ENCODE data around the gene UNC5A.
"Not testable (repeated sequence)": the region's sequence is repeated elsewhere in the genome, so short reads cannot be mapped to it uniquely, and the experiment has no call there.

UNC5A gene

DNA sequence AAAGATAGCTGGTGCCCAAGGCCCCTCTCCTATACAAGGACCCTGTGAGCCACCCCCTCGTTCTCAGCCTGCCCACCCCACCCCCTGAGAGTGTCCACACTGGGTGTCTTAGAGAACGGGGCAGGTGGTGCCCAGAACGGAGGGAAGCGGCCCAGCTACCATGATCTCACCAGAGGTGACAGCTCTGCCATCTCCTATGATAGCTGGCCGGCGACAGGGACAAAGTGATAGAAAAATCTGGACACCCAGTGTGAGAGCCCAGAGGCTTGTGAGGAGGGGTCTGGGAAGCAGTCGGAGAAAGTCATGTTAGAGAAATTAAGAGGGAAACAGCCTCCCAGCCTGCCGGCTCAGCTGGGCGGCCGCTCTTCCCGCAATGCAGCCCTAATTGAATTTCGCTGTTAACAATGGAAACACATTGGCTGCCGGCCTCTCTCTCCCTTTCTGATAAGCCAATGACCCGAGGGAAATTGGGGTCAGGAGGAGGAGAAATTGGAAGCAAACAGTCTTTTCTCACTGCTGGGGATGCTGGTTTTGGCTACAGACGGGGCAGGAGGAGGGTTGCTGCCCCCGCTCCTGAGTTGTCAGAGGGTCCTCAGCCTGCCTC, 56.5 kb downstream of the UNC5A start:
- no peak for DNase-seq

DNA sequence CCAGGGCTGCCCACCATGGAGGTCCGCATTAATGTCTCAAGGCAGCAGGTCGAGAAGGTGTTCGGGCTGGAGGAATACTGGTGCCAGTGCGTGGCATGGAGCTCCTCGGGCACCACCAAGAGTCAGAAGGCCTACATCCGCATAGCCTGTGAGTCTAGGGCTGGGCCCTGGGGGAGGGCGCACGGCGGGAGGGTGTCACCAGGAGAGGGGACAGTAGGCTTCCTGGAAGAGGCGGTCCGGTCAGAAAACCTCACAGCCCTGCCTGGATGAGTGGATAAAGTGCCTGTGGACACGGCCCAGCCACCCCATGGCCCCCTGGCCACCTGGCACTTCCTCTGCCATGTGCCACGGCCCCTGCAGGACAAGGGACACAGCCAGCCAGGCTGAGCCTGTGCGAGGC, 57.8 kb downstream of the UNC5A start:
- DNase-seq, result no peak

DNA sequence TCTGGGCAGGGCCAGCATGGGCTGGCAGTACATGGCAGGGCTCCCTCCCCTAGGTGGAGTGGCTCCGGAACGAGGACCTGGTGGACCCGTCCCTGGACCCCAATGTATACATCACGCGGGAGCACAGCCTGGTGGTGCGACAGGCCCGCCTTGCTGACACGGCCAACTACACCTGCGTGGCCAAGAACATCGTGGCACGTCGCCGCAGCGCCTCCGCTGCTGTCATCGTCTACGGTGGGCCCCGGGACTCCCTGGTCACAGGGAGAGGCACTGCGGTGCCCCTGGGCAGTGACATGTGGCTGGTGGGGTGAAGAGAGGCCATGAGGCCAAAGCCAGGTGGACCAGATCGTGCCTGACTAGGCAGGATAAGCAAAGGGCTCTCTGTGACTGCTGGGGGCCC, 58.4 kb downstream of the UNC5A start:
- DNase-seq, result no peak

DNA sequence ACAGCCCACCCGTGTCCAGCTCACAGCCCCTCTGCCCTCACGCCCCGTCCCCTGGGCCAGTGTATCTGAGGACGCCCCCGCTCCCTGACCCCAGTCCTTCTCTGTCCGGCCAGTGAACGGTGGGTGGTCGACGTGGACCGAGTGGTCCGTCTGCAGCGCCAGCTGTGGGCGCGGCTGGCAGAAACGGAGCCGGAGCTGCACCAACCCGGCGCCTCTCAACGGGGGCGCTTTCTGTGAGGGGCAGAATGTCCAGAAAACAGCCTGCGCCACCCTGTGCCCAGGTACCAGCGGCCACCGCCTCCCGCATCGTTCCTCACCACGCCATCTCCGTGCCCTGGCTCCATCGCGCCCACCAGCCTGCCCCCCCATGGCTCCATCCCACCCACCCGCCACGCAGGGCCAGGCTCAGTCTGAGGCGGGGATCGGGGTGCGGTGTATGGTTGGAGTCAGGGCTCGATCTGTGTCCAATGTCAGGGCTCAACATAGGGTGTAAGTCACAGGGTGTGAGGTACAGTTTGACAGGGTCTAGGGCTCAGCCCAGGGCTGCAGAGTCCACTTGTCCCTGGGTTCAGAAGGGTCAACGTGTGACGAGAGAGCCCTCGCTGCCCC, 59.2 kb downstream of the UNC5A start:
- DNase-seq, result no peak

DNA sequence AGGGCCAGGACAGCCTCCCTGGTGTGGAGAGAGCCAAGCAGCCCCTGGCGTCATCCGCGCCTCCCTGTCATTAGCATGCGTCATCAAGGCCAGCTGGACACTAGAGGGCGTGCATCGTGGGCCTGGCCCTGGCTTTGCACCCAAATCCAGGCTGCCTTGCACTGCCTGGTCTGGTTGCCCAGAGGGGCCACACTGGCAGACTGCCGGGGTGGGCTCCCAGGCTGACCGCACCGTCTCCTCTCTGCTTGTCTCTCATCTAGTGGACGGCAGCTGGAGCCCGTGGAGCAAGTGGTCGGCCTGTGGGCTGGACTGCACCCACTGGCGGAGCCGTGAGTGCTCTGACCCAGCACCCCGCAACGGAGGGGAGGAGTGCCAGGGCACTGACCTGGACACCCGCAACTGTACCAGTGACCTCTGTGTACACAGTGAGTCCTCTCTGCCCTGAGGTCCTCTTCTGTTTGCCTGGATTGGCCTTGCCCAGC, 59.8 kb downstream of the UNC5A start:
- DNase-seq, result no peak

DNA sequence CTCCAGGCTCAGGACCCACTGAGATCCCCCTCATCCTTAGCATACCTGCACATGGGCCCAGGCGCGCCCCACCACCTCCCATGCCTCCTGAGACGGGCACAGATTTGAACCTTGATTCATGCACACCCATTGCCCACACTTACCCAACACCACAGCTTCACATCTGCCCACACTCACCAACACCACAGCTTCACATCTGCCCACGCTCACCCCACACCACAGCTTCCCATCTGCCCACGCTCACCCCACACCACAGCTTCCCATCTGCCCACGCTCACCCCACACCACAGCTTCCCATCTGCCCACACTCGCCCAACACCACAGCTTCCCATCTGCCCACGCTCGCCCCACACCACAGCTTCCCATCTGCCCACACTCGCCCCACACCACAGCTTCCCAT, 60.3 kb downstream of the UNC5A start:
- not testable (repeated sequence) for DNase-seq

DNA sequence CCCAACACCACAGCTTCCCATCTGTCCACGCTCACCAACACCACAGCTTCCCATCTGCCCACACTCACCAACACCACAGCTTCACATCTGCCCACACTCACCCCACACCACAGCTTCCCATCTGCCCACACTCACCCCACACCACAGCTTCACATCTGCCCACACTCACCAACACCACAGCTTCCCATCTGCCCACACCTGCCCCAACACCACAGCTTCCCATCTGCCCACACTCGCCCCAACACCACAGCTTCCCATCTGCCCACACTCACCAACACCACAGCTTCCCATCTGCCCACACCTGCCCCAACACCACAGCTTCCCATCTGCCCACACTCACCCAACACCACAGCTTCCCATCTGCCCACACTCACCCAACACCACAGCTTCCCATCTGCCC, 62.2 kb downstream of the UNC5A start:
- not testable (repeated sequence) for DNase-seq

DNA sequence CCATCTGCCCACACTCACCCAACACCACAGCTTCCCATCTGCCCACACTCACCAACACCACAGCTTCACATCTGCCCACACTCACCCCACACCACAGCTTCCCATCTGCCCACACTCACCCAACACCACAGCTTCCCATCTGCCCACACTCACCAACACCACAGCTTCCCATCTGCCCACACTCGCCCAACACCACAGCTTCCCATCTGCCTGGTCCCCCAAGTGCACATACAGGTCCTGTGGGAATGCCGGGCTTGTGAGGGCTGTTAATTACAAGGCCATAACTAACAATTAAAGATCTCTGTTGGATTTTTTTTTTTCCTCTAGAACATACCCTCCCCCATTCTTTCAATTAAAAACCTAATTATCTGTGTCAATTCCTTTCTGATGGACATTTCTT, 62.7 kb downstream of the UNC5A start:
- DNase-seq, result not testable (repeated sequence)

DNA sequence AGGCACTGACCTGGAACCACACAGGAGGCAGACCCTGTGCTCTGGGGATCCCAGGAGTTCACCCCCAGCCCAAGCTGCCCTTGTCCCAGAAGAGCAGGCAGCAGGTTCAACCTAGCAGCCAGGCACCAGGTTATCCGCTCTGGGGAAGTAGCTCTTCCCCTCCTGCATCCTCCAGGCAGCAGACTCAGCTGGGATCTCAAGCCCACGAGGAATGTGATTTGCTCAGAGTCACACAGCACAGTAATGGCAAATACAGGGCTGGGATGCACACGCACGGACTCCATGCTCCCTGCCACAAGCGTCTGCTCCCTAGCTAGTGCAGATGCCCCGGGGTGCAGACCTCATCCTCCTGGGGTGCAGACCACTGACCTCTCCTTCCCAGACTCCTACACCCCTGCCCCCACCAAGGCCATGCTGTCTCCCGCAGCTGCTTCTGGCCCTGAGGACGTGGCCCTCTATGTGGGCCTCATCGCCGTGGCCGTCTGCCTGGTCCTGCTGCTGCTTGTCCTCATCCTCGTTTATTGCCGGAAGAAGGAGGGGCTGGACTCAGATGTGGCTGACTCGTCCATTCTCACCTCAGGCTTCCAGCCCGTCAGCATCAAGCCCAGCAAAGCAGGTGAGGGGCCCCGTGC, 63.3 kb downstream of the UNC5A start:
- no peak for DNase-seq

DNA sequence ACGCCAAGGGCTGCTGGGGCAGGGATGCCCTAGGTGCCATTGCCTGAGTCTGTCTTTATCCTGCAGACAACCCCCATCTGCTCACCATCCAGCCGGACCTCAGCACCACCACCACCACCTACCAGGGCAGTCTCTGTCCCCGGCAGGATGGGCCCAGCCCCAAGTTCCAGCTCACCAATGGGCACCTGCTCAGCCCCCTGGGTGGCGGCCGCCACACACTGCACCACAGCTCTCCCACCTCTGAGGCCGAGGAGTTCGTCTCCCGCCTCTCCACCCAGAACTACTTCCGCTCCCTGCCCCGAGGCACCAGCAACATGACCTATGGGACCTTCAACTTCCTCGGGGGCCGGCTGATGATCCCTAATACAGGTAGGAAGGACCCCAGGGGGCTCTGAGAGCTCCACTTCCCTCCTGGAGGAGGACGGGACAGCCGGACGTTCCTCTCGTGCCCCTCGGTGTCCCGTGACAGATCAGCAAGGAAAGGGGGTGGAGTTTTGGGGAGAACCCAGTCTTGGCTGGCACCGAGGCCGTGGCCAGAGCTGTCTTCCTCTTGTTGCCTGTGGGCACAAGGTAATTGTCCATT, 63.9 kb downstream of the UNC5A start:
- no peak for DNase-seq

DNA sequence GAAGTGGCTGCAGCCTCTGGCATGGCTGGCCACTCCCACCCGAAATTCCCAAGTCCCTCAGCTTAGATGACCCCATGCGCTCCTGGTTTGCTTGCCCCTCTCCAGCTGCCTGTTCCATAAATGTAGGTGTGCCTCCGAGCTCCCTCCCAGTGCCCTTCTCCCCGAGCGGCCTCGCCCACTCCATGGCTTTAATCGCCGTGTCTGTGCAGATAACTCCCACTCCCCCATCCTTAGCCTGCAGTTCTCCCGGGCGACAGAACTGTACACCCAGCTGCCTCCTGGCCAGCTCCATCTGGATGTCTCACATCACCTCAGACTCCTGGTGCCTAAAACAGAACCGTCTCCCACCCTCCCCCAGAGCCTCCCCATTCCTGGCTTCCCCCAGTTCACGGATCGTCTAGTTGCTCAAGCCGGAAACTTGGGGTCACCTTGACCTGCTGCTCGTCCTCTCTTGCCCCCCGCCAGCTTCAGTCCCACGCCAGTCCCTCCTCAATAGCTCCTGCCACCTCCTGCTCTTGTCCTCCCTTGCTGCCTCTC, 64.7 kb downstream of the UNC5A start:
- no peak for DNase-seq

DNA sequence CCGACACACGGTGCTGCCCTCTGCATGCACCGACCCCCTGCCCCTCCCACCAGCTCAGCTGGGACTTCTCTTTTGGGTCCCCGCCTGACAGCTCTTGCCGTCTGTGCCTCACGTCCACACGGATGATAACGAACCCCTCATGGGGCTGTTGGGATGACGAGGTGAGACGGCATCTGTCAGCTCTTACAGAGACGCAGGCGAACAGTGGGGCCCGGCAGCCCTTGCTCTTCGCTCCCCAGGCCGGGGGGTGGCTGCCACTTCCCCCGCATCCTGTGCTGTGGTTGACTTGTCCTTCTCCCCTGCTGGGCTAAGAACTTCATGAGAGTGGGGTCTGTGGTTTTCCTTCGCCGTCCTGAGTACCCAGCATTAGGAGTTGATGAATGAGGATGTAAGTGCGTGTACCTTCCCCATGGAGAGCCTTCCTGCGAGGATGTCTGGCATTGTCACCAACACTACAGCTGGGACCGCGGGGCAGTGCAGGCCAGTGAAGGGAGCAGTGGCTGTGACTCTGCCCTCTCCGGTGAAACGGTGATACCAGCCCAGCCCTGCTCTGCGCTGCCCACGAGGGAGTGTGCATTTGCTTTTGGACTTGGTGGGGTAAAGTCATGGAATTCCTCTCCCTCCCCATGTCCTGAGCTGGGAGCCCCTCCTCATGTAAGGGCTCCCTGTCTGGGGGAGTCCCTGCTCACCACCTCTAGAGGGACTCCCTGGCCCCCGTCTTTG, 65.6 kb downstream of the UNC5A start:
- no peak for DNase-seq

DNA sequence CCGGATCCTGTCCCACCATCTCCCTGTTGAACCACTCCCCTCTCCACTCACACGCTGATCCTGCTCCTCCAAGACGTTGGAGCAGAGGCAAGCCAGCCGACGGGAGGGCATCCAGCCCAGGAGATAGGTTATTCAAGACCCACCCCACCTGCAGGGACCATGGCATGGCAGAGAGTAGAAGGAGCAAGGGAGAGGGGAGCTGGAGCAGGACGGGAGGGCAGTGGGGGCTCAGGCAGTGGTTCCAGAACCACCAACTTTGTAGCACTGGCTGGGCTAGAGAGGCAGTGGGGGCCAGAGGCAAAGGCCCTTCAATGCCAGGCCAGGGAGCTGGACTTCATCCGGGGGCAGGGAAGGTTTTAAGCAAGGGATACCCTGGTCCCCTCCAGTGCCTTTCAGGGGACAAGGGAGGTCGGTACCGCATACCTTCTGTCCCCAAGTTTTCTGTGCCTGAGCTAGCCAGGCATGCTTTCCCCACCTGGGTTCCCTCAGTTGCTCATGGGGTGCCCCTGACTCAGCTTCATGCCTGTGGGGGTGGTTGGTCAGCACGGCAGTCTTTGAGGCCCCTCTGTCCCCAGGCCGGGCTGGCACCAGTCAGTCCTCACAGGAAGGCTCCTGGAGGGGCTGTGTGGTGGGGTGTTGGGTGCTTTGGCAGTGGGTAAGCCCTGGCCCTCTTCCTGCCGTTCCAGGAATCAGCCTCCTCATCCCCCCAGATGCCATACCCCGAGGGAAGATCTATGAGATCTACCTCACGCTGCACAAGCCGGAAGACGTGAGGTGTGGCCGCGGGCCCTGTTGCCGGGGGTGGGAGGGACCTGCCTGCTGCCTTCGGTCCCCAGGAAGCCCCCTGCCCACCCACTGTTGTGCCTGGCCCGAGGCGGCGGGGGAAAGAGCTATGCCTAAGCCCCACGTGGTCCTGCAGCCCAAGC, 66.4 kb downstream of the UNC5A start:
- DNase-seq, result no peak

DNA sequence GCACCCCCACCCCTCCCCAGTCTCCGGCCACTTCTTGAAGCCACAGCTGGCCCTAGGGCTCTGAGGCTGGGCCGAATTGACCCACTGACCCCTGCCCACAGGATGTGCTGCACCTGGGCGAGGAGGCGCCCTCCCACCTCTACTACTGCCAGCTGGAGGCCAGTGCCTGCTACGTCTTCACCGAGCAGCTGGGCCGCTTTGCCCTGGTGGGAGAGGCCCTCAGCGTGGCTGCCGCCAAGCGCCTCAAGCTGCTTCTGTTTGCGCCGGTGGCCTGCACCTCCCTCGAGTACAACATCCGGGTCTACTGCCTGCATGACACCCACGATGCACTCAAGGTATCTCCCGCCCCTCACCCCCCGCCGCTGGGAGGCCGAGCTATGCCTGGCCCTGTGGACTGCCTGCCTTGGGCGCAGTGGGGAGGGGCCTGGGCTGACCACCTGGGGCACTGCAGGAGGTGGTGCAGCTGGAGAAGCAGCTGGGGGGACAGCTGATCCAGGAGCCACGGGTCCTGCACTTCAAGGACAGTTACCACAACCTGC, 67.5 kb downstream of the UNC5A start:
- no peak for DNase-seq

DNA sequence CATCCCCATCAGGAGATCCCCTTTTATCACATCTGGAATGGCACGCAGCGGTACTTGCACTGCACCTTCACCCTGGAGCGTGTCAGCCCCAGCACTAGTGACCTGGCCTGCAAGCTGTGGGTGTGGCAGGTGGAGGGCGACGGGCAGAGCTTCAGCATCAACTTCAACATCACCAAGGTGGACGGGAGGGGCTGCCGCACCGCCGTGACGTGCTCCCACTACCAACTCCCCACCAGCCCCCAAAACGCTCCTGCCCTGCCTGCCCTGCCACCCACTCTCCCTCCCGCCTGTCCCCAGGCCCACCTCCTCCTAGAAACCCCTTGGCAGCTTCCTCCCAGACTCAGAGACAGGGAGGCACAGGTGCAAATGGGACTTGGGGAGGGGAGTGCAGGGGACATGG, 68.1 kb downstream of the UNC5A start:
- no peak for DNase-seq

DNA sequence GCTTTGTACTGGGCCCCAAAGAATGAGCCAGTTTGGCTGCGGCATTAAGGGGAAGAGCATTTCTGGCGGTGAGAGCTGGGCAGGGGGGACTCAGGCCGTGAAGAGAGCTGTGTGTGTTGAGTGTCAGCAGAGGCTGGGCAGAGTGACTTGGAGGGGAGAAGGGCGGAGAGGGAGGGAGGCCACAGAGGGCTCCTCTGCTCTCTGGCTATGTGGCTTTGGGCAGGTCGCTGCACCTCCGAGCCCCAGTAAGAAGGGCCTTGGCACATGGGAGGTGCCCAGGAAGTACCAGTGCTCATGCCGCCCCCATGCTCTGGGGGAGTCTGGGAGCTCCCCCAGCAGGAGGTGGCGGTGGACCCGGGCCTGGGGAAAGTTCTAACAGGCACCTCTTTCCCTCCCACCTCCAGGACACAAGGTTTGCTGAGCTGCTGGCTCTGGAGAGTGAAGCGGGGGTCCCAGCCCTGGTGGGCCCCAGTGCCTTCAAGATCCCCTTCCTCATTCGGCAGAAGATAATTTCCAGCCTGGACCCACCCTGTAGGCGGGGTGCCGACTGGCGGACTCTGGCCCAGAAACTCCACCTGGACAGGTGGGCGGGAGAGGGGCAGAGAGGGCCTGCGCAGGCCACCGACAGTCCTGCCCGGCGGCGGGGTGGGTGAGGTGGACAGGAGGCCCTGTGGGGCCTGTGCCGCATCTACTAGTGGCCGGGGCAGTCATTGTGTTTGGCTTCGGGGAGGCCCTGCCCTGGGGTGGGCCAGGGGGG, 68.7 kb downstream of the UNC5A start:
- no peak for DNase-seq

DNA sequence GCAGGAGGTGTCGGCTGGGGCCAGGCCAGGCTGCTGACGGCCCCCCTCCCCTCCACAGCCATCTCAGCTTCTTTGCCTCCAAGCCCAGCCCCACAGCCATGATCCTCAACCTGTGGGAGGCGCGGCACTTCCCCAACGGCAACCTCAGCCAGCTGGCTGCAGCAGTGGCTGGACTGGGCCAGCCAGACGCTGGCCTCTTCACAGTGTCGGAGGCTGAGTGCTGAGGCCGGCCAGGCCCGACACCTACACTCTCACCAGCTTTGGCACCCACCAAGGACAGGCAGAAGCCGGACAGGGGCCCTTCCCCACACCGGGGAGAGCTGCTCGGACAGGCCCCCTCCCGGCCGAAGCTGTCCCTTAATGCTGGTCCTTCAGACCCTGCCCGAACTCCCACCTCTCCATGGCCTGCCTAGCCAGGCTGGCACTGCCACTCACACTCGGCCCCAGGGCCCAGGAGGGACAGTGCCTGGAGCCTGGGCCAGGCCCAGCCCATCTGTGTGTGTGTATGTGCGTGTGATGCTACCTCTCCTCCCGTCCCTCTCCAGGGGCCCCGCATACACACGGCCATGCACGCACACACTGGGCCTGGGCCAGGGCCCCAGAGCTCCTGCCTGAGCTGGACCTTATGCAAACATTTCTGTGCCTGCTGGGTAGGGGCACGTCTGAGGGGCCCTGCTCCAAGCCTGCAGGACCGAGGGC, 69.5 kb downstream of the UNC5A start:
- no peak for DNase-seq

DNA sequence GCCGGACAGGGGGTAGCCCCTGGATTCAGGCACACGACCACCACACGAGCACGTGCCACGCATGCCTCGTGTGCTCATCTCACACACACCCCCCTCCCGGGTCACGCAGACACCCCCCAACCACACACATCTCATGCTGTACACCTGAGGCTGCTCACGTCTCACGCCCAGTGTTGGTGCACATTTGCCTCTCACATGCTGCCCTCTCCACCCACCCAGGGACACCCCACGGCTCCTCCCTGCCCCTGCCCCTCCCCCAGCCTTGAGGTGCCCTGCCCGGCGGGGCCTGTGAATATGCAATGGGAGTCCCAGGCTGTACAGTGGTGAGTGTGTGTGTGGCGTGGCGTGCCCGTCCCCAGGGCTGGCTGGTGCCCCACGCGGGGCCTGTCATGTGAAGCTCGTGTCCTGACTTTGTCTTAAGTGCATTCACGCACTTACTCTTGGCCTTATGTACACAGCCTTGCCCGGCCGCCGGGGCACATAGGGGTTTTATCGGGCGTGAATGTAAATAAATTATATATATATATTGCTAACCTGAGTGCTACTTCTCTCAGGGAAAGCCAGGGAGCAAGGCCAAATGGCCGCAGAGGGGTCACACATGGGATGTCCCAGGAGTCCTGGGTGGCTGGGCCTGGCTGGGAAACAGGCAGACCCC, 70.1 kb downstream of the UNC5A start:
- DNase-seq, result no peak

DNA sequence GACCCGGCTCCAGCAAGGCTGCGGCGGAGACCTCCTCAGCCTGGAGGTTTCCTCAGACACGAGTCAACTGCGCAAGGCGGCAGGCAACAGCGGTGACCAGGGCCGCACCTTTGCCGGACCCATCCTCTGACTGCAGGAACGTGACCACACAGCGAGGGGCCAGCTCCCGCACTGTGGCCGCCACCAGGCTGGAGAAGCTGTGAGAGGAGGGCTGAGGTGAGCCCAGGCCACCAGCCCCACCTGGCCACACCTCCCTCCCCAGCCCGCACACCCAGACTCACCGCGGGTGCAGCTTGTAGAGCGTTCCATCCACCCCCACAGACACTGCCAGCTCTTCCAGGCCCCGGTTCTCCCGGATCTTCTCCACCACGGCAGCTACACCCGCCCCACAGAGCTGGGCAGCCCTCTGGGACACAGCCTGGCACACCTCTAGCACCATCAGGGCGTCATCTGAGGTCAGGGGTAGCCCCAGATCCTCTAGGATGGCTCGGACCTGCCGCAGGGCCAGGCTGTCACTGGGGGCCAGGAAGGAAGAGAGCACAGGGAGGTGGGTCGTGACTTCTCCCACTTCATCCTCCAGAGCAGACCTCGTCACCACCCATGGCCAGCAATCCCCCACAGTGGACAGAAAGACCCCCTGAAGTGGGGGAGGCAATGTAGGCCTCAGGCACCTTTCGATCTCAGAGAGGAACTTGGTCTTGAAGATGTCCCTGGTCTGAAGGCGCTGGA, 70.8 kb downstream of the UNC5A start:
- no peak for DNase-seq

All from SIG-M5 (cell line).